T follicular helper cell (primary cell): ENCODE data around the gene OR2V1.
"Not testable (repeated sequence)": the region's sequence is repeated elsewhere in the genome, so short reads cannot be mapped to it uniquely, and the experiment has no call there.

Source experiments
- DNase-seq: peaks from one replicate; pipeline ENCODE4 v3.0.0-alpha.2; 2020; ENCODE audit warnings: low read depth

OR2V1 gene

DNA sequence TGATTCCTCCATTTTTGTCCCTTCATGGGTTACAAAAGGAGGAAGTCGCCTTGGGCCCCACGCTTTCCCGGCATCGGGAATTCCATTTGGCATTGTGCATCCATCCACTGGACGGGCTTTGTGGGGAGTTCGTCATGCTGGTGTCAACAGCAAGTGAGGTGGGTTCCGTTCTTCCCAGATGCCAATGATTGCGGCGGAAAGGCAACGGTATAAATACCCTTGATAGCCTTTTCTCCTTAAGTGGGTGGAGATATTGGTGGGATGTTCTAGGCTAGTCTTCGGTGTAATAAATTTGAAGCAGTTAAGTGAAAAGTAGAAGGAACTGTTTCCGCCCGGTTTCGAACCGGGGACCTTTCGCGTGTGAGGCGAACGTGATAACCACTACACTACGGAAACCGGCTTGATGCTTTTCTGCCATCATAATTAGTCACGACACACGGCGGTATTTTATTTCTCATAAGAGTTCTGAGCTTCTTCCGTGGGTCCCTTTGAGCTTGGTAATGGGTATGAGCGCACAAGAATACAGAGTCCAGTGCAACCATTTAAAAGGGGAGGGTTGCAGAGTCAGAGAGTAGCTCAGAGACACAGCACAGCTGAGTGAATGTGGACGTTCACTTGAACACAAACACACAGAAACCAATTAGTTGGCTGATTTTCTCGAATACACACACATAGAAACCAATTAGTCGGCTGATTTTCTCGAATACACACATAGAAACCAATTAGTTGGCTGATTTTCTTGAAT, 28.9 kb downstream of the OR2V1 start:
- not testable (repeated sequence) for DNase-seq

GRCh38 chr5:181101030-181101641, 29.8 kb downstream of the OR2V1 start:
- DNase-seq = not testable (repeated sequence)

DNA sequence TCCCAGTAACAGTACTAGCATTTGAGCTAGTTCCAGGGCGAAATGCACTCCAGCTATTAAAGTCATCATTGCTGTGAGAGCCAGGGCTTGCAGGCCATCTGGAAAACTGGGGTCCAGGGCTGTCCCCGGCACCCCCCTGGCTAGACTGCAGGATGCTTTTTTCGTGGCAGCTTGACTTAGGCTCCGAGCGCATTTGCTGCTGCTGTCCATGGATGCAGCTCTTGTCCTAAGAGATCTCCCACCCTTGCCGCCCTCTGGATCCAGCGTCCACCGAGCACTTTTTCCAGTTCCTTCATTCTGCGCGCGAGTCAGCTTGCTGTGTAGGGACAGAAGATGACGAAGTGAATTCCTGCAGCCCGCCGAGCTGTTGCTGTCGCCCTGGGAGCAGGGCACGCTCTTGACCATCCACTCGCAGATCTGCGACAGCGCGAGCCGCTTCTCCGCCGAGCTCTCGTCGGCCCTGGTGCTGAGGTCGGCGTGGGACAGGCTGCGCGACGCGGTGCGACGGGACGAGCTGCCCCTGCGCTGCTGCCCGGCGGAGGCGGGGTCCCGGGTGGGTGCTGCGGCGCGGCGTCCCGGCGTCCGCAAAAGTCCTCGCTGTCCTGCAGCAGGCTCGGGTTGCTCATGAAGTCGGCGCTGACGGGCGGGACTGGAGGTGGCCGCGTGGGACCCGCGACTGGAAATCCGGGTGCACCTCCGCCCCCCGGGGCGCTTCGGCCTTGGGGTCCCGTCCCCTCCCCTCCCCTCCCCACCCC, 30.7 kb downstream of the OR2V1 start:
- DNase-seq = no peak

GRCh38 chr5:181099602-181100086, 31.3 kb downstream of the OR2V1 start:
- DNase-seq = no peak

- DNase-seq = no peak
Observed at GRCh38 chr5:181098762-181099601, 32.0 kb downstream of the OR2V1 start.

GRCh38 chr5:181097759-181098491, 33.0 kb downstream of the OR2V1 start:
- DNase-seq = not testable (repeated sequence)

DNA sequence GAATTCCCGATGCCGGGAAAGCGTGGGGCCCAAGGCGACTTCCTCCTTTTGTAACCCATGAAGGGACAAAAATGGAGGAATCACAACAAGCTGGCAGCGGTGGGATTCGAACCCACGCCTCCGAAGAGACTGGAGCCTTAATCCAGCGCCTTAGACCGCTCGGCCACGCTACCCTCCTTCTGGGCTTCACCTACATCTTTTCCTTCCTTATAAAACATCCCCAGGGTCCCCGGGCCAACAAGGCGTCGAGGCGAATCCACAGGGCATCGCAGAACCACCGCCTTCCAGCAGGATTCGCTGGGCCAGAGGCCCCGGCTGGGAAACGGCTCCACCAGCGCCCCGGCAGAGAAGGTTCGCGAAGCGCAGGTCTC, 33.6 kb downstream of the OR2V1 start:
- not testable (repeated sequence) for DNase-seq

DNA sequence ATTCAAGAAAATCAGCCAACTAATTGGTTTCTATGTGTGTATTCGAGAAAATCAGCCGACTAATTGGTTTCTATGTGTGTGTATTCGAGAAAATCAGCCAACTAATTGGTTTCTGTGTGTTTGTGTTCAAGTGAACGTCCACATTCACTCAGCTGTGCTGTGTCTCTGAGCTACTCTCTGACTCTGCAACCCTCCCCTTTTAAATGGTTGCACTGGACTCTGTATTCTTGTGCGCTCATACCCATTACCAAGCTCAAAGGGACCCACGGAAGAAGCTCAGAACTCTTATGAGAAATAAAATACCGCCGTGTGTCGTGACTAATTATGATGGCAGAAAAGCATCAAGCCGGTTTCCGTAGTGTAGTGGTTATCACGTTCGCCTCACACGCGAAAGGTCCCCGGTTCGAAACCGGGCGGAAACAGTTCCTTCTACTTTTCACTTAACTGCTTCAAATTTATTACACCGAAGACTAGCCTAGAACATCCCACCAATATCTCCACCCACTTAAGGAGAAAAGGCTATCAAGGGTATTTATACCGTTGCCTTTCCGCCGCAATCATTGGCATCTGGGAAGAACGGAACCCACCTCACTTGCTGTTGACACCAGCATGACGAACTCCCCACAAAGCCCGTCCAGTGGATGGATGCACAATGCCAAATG, 34.1 kb downstream of the OR2V1 start:
- not testable (repeated sequence) for DNase-seq

DNA sequence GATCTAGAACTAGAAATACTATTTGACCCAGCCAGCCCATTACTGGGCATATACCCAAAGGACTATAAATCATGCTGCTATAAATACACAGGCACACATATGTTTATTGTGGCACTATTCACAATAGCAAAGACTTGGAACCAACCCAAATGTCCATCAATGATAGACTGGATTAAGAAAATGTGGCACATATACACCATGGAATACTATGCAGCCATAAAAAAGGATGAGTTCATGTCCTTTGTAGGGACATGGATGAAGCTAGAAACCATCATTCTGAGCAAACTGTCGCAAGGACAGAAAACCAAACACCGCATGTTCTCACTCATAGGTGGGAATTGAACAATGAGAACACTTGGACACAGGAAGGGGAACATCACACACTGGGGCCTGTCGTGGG, 35.8 kb downstream of the OR2V1 start:
- not testable (repeated sequence) for DNase-seq

GRCh38 chr5:181092428-181092827, 38.5 kb downstream of the OR2V1 start:
- no peak for DNase-seq

DNA sequence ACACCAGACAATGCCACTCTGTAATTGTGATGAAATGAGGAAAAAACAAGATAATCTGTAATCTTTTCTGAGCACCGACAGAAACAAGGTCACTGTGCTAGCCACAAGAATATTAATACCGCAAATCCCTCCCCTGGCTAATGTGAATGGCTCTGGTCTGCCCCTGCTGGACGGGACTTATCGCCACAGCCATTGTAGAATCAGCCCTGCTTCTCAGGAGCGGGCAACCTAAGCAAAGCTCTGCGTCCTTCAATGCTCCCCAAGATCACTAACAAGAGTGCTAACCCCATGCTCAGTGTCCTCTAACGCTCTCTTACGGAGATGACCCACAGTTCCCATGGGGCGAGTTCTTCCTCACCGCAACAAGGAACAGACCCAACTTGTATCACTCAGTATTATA, 42.7 kb downstream of the OR2V1 start:
- DNase-seq = no peak

DNA sequence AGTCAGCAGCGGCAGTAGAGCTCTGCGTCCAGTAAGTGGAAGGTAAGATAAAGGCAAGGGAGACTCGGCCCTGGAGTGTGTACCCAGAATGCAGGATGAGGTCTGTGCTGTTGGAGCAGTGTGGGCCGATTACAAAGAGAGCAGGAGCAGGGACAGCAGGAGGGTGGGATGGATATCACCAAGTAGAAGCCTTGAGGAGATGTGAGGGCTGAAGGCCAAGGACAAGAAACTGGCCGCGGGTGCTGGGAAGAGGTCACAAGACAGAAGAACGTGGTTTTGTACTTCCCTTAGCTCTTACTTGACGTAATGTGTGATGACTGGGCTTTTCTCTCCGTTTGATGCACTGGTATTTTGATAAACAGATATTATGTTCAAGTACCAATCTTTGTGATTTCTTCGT, 43.7 kb downstream of the OR2V1 start:
- DNase-seq = no peak

DNA sequence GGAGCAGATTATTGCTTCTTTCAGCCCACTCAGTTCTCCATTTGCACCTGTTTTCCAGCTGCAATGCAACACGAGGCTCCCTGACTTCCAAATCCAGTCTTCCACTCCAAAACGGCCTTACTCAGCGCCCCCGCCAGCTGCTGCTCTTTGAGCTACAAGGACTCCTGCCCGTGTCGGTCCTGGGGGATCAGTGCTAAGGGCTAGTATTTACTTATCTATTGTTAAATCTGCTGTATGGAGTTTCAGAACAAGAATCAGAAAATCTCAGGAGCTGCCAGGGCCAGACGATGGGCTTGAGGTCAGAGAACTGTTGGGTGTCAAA, 44.1 kb downstream of the OR2V1 start:
- no peak for DNase-seq

GRCh38 chr5:181086026-181086883, 44.7 kb downstream of the OR2V1 start:
- no peak for DNase-seq

- no peak for DNase-seq
Observed at GRCh38 chr5:181084621-181085195, 46.3 kb downstream of the OR2V1 start.

GRCh38 chr5:181081989-181082388, 49.0 kb downstream of the OR2V1 start:
- no peak for DNase-seq

- no peak for DNase-seq
Observed at GRCh38 chr5:181076920-181077319, 54.0 kb downstream of the OR2V1 start.
